GM18951 (cell line): ENCODE measurements around the gene MTCL1.

Source experiments
- POLR2A ChIP-seq: IDR thresholded peaks from 4 replicates; pipeline ENCODE4 v1.6.1; 2011; ENCODE audit warnings: mild to moderate bottlenecking; ENCODE audit not compliant: insufficient read length, insufficient read depth; ENCODE audit errors: extremely low read depth
- in situ Hi-C: fragments of 300-500 bp; cut with MboI; formaldehyde crosslinking; loops from one replicate; pipeline ENCODE4 v1.12.0; 2022; ENCODE audit warnings: low sequenced_read_pairs, mixed read lengths, inconsistent platforms; ENCODE audit not compliant: unreplicated experiment

The MTCL1 gene

GRCh38 chr18:8669571-8669970 is 35.8 kb upstream of the MTCL1 start:
- in situ Hi-C loops, result loop anchor here (25.0 kb wide), 1 partner anchor 318 kb away; no protein-coding TSS in a partner anchor
- no peak for TF ChIP-seq POLR2A

GRCh38 chr18:8673256-8674209 is 31.8 kb upstream of the MTCL1 start:
- TF ChIP-seq POLR2A, result no peak
- in situ Hi-C loops, result loop anchor here (25.0 kb wide), 1 partner anchor 314 kb away; no protein-coding TSS in a partner anchor

DNA sequence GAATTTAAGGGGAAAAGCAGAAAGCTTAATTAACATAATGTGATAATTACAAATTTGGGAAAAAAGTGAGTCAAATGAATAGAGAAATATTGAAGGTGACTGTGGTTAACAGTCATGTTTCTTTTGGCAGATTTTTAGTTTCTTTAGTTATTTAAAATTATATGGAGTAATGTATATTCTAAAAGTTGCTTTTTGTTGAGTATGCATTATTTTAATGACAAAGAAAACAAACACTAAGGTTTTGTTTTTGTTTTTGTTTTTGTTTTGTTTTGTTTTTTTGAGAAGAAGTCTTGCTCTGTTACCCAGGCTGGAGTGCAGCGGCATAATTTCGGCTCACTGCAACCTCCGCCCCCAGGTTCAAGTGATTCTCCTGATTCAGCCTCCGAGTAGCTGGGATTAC is 30.3 kb upstream of the MTCL1 start:
- in situ Hi-C loops, result no loop called here
- TF ChIP-seq POLR2A, result no peak

- TF ChIP-seq POLR2A, result no peak
- in situ Hi-C loops, result no loop called here
These were observed 24.2 kb upstream of the MTCL1 start for GRCh38 chr18:8681196-8681595.

DNA sequence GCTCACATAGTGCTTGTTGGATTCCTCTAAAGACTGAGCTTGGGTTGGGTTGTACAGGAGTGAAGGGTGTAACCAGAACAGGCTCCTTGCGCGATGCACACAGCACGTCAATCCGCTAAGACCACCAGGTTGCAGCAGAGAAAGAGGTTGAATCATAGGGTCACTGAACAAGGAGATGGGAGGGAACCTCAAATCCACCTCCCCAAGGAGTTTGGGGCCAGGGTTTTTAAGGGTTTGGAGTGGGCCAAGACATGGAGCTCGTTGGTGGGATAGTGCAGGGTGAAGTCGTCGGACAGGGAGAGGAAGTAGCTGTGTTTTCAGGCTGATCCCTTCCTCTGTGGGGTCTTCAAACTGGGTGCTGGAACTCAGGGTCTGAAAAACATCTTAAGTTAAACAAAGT is 20.8 kb upstream of the MTCL1 start:
- in situ Hi-C loops, result no loop called here
- no peak for TF ChIP-seq POLR2A

DNA sequence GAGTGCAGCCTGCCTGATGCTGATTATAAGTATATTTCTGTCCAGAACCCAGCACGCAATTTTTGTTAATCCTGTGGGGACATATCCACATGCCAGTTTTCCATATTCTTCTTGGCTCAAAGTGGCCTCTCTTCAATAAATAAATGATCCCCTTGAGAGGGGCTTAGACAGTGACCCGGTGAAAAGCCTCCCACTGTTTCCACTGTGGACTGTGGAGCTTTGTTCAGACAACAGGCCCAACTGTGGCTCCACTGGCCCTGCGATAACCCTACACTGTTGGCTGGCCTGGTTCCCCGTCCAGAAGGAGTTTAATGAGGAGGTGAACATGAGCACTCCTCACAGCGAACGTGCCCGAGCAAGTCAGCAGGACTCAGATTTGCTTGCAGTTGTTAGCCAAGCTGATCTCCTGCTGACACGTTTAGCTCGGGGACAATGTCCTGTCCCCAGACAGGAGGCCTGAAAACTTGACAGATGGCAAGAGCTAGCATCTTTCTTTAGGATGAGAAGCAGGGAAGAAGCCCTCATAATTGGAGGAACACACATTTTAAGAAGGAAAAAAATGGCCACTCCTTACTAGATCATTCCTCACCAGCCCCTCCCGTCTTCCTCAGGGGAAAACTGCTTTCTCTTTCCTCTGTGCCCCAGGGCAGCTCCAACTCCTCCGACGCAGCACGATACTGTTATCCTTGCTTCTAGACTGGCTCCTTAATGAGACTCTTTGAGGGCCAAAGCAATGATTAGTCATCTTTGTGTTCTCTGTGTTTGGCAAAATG is 20.0 kb upstream of the MTCL1 start:
- no peak for TF ChIP-seq POLR2A
- in situ Hi-C loops, result no loop called here

GRCh38 chr18:8685914-8686216 is 19.5 kb upstream of the MTCL1 start:
- no peak for TF ChIP-seq POLR2A
- in situ Hi-C loops, result no loop called here

- in situ Hi-C loops, result no loop called here
- TF ChIP-seq POLR2A, result no peak
These were observed 18.7 kb upstream of the MTCL1 start for GRCh38 chr18:8686611-8687010.

DNA sequence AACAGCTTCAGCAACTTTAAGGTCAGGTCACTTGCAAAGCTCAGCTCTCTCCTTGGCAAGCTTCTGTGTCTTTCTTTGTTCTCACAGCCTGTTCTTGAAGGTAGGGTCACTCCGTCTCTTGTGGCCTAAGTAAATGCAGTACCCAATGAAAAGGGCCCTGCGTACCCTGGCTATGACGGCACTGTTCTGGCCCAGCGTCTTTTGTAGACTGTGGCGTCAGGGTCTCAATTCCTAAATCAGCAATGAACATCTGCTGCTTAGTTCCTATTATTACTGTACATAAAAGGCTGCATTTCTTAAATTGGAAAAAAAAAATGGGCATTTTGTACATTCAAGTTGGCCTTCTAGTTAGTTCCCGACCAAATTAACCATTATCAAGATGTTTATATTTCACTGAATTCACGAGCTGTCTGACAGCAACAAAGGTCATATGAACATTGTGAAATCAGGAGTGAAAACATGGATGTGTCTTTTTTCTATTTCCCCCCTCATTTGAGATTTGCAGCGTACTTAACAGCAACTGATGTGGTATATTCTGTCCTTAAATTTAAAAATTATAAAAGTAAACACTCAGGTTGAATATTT is 17.0 kb upstream of the MTCL1 start:
- in situ Hi-C loops, result no loop called here
- no peak for TF ChIP-seq POLR2A

DNA sequence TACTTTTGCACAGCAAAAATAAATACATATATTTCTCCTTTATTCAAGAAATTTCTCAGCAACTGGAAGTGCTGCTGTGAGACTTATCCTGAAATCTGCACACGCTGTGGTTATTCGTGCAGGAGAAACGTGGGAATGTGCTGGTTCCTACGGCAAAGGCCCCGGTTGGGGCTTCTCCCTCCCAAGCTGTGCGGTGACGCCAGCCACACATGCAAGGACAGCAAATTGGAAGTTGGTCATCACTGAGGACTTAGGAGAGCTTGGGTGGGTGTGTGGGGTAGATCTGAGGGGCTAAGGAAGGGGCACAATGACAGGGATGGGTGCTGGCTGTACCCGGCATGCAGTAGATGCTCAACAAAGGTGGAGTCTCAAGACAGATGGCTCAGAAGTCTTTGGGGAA is 16.5 kb upstream of the MTCL1 start:
- TF ChIP-seq POLR2A, result no peak
- in situ Hi-C loops, result no loop called here

GRCh38 chr18:8689517-8689916 is 15.8 kb upstream of the MTCL1 start:
- in situ Hi-C loops, result no loop called here
- no peak for TF ChIP-seq POLR2A

- no peak for TF ChIP-seq POLR2A
- in situ Hi-C loops, result no loop called here
These were observed 10.5 kb upstream of the MTCL1 start for GRCh38 chr18:8694891-8695290.

DNA sequence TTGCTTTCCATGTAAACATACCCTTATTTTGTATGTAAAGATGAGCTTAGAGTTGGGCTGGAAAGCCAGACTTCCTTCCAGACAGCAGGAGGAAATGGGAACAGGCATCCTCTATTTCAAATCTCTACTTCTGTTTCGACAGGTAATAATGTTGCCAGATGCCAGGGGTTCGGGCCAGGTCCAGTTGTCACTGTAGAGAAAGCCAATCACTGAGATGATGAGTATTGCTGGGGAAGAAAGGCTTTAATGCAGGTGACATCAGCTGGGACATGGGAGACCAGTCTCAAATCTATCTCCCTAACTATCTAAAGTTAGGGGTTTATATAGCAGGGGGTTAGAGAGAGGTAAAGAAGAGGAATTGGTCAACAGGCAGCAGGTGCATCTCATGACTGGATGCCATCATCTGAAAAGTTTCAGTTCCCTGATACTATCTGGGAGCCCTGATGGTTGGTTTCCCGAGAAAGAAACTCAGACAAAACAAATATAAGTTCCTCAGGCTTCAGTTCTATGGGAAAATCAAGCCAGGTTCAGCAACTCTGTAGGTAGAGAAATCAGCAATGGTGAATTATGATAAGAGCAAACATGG is 9.3 kb upstream of the MTCL1 start:
- no peak for TF ChIP-seq POLR2A

More for the DNA sequence above, 9.3 kb upstream of the MTCL1 start:
- in situ Hi-C loops, result no loop called here
